M059J (cell line): ENCODE data around the gene FBXO9. TPM values are rescaled to one million over a fixed set of nuclear protein-coding genes. Genes with fewer than 3 reads are reported as not detected.

Experiments
- DNase-seq: peaks from one replicate; pipeline ENCODE4 v3.0.0-alpha.2; 2012; ENCODE audit warnings: low read depth
- total RNA-seq: library from RNA; depleted of rRNA; stranded (reverse); fragments of >200 nt; shearing (Covaris generic); gene quantifications from 2 replicates; pipeline ENCODE4 v1.2.3, GENCODE V29; 2014; rRNA removed

Gene FBXO9
- total RNA-seq, 1 experiment from 2014 or later = 80.4 TPM

- no peak for DNase-seq
Observed at GRCh38 chr6:53134601-53135235, 69.5 kb downstream of the FBXO9 start.

DNA sequence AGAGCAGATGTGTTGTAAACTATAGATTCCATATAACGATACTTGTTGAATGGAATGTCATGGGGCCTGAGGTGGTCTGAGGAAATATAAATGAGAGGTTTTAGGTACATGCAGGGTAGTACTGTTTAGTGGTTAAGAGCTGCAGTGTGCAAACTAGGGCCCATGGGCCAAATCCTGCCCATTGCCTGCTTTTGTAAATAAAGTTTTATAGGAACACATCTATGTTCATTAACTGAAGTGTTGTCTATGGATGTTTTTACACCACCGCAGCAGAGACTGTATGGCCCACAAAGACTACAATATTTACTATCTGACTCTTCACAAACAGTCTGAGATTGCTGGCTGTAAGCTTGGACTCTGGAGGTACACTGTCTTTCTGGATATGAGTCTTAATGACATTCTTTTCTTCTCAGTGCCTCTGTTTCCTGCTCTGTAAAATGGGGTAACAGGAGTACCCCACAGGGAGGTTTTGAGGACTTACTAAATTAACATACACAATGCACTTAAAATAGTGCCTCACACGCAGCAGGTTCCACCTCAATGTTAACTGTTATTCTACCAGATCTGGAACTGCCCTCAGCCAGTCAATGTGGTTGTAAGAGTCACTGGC is 70.9 kb downstream of the FBXO9 start:
- DNase-seq = no peak

GRCh38 chr6:53139841-53140413 is 74.7 kb downstream of the FBXO9 start:
- DNase-seq = no peak

DNA sequence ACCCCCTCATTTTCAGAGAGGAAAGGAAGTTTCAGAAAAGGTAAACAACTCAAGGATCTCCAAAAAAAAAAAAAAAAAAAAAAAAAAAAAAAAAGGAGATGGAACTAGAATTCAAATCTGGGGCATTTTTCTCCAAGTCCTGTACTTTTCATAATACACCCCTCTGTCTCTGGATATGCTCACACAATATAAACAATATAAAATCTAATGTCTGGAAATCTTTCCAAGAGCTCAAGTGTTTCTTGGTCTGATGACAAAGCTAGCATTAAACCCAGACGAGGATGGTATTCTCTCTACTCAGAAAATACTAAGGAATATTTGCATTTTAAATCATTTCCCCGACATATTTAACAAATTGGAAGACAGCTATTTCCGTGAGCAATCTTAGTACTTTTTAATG is 77.6 kb downstream of the FBXO9 start:
- DNase-seq = no peak

- no peak for DNase-seq
Observed at GRCh38 chr6:53143710-53144109, 78.5 kb downstream of the FBXO9 start.

DNA sequence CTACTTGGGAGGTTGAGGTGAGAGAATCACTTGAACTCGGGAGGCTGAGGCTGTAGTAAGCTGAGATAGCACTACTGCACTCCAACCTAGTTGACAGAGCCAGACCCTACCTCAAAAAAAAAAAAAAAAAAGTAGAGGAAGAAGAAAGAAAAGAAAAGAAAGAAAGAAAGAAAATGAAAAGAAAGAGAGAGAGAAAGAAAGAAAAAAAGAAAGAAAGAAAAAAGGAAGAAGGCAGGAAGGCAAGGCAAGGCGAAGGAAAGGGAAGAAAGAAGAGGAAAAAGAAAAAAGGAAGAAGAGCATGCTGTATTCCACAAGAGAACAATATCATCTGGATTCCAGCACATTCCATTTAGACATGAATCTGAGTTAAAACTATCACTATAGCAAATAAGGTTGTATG is 79.6 kb downstream of the FBXO9 start:
- no peak for DNase-seq

- no peak for DNase-seq
Observed at GRCh38 chr6:53148684-53149083, 83.5 kb downstream of the FBXO9 start, which contains the start of gene GCM1. TSS of gene GCM1 (minus strand) at chr6:53148841. CDS start at chr6:53145632, 3,209 bp downstream.

Other genes starting within 250 kb of the FBXO9 start
- not detected in 2 replicates for gene GSTA5, start 224.6 kb upstream of the FBXO9 start, total RNA-seq
- gene GSTA3, start 155.7 kb upstream of the FBXO9 start, total RNA-seq = 0.27 and 2.4 TPM in 2 replicates
- gene GSTA4, start 70.1 kb upstream of the FBXO9 start, total RNA-seq = 26.2 and 28.8 TPM in 2 replicates
- gene CILK1, start 3.6 kb upstream of the FBXO9 start, total RNA-seq = 19.1 and 28.1 TPM in 2 replicates
- gene GCM1, start 83.4 kb downstream of the FBXO9 start, total RNA-seq = not detected in 2 replicates